ENCODE measurements around the gene SPEM1.

Gene SPEM1

GRCh38 chr17:7441266-7441665 lies 21.1 kb downstream of the SPEM1 start:
- Histone ChIP-seq H3K4me3 (ENCODE audit: low read length) (no peak overlapping the region), H3K9ac (ENCODE audit: low read length) (no peak overlapping the region)

GRCh38 chr17:7442142-7442541 lies 22.0 kb downstream of the SPEM1 start:
- no peaks in the 10 kb centered on the region for H4K20me1 ChIP-seq (ENCODE audit: insufficient read depth, low read length)
- H3K27ac ChIP-seq (ENCODE audit: low read length) = no peak overlapping the region
- no peak overlapping the region for H3K4me3 ChIP-seq (ENCODE audit: low read length)
- no peak overlapping the region for H3K4me2 ChIP-seq (ENCODE audit: low read length)
- no peaks in the 10 kb centered on the region for H3K36me3 ChIP-seq (replicated peaks; ENCODE audit: low read depth, low read length)
- 0 out of 2 replicates have a peak, but pooled peaks cover 3% of the 10 kb centered on the region for H3K27me3 ChIP-seq (ENCODE audit: low read depth, low read length)
- no peaks in the 10 kb centered on the region for H3K79me2 ChIP-seq (ENCODE audit: low read length)
- TF ChIP-seq, protein P1, sequence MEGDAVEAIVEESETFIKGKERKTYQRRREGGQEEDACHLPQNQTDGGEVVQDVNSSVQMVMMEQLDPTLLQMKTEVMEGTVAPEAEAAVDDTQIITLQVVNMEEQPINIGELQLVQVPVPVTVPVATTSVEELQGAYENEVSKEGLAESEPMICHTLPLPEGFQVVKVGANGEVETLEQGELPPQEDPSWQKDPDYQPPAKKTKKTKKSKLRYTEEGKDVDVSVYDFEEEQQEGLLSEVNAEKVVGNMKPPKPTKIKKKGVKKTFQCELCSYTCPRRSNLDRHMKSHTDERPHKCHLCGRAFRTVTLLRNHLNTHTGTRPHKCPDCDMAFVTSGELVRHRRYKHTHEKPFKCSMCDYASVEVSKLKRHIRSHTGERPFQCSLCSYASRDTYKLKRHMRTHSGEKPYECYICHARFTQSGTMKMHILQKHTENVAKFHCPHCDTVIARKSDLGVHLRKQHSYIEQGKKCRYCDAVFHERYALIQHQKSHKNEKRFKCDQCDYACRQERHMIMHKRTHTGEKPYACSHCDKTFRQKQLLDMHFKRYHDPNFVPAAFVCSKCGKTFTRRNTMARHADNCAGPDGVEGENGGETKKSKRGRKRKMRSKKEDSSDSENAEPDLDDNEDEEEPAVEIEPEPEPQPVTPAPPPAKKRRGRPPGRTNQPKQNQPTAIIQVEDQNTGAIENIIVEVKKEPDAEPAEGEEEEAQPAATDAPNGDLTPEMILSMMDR (IDR thresholded peaks at IDR 0.05; ENCODE audit: low read depth, low read length) = no peak
- TF ChIP-seq EZH2phosphoT487 (IDR thresholded peaks at IDR 0.05; ENCODE audit: low read depth) = no peak
- no peak overlapping the region for H2AFZ ChIP-seq (ENCODE audit: low read depth, low read length)
- H3K9me3 ChIP-seq (ENCODE audit: insufficient read depth, low read length) = no peaks in the 10 kb centered on the region
- H3K9ac ChIP-seq (ENCODE audit: low read length) = no peak overlapping the region
- H3K4me1 ChIP-seq (ENCODE audit: low read length) = peaks cover 6% of the 10 kb centered on the region; the same call in 1 of the 2 replicates

More at GRCh38 chr17:7441266-7441665, 21.1 kb downstream of the SPEM1 start:
- H2AFZ ChIP-seq (ENCODE audit: low read depth, low read length) = no peak overlapping the region
- no peak overlapping the region for H3K27ac ChIP-seq (ENCODE audit: low read length)
- no peaks in the 10 kb centered on the region for H3K36me3 ChIP-seq (replicated peaks; ENCODE audit: low read depth, low read length)
- no peaks in the 10 kb centered on the region for H4K20me1 ChIP-seq (ENCODE audit: insufficient read depth, low read length)
- H3K4me2 ChIP-seq (ENCODE audit: low read length) = no peak overlapping the region
- peaks cover 8% of the 10 kb centered on the region; the same call in 1 of the 2 replicates for H3K4me1 ChIP-seq (ENCODE audit: low read length)
- no peak for TF ChIP-seq EZH2phosphoT487 (IDR thresholded peaks at IDR 0.05; ENCODE audit: low read depth)
- TF ChIP-seq, protein P1 (IDR thresholded peaks at IDR 0.05; ENCODE audit: low read depth, low read length) = no peak
- H3K79me2 ChIP-seq (ENCODE audit: low read length) = no peaks in the 10 kb centered on the region
- H3K27me3 ChIP-seq (ENCODE audit: low read depth, low read length) = 0 out of 2 replicates have a peak, but pooled peaks cover 3% of the 10 kb centered on the region
- no peaks in the 10 kb centered on the region for H3K9me3 ChIP-seq (ENCODE audit: insufficient read depth, low read length)

DNA sequence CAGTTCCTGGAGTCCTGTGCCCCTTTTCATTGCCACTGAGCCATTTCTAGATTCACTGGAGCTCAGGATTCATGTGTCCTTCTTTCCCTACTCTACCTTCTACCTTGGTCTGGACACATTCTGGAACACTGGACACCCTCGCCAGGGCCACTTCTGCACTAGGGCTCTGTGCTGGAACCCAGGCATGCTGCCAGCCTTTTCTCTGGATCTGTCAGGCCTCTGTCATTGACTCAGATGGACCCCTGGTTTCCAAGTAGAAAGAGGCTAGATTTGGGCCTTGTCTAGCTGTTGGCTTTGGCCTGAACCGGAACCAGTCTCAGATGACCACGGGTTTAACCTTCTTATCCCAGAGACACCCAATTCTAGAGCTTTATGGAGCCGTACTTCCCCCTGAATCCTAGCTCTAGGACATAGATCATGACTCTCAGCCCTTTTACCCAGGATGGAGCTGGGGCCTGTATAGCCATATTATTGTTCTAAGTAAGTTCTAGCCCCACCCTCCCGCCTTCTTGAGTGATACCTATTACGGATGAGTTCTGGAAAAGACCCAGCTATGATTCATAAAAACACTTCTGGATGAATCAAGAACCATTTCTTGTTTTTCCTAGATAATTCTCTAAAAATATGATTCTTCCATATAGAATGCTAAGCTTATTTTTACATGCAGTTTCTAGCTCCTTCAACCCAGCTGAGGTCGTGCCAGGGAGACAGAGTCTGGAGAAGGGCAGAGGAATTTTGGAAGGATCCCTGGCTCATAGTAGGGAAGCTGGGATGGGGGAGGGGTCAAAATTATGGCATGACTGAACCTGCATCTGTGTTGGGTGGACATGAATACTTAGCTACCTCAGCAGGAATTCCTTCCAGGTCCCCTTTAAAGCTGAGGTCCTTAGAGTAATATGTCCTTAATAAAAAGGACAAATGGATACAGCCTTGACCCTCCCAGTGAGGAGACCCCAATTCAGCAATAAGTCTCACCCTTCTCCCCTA lies 23.7 kb downstream of the SPEM1 start:
- Histone ChIP-seq H3K9ac (ENCODE audit: low read length) (no peak overlapping the region), H3K4me2 (ENCODE audit: low read length) (no peak overlapping the region), H3K4me3 (ENCODE audit: low read length) (no peak overlapping the region), H2AFZ (ENCODE audit: low read depth, low read length) (no peak overlapping the region), H3K4me1 (ENCODE audit: low read length) (peaks cover 6% of the 10 kb centered on the region; the same call in 1 of the 2 replicates), H3K9me3 (ENCODE audit: insufficient read depth, low read length) (no peaks in the 10 kb centered on the region), H3K79me2 (ENCODE audit: low read length) (no peaks in the 10 kb centered on the region), H3K27me3 (ENCODE audit: low read depth, low read length) (0 out of 2 replicates have a peak, but pooled peaks cover 3% of the 10 kb centered on the region), H3K27ac (ENCODE audit: low read length) (no peak overlapping the region), H4K20me1 (ENCODE audit: insufficient read depth, low read length) (no peaks in the 10 kb centered on the region), H3K36me3 (replicated peaks; ENCODE audit: low read depth, low read length) (no peaks in the 10 kb centered on the region)
- TF ChIP-seq, protein P1 (IDR thresholded peaks at IDR 0.05; ENCODE audit: low read depth, low read length) = no peak
- TF ChIP-seq EZH2phosphoT487 (IDR thresholded peaks at IDR 0.05; ENCODE audit: low read depth) = no peak
